Natural killer cell (primary cell): Measurements from ENCODE around the gene PIAS4. TPM values are rescaled to one million over a fixed set of nuclear protein-coding genes. Genes with fewer than 3 reads are reported as not detected.
A peak's percentile ranks its signal among the peaks of the same experiment; 100 is the strongest.

Source experiments
- ATAC-seq, 3 donors: fragments of 150-1000 bp in 2 of 3; fragments of 200-7000 bp in 1 of 3; cut with Tn5 transposase; 1 replicate in 1 of 3; 2 replicates in 2 of 3; pipeline ENCODE4 v1.10.0; 2021; ENCODE audit warnings: mild to moderate bottlenecking in 2 of 3, moderate library complexity in 2 of 3
- DNase-seq, 2 donors: peaks; one replicate each; pipeline versions ENCODE4 v3.0.0 to v3.0.0-alpha.2; 2013 to 2021; ENCODE audit warnings: mixed read lengths in 1 of 2
- H3K27ac ChIP-seq: one replicate; pipeline ENCODE4 v1.5.1; 2013; ENCODE audit warnings: mild to moderate bottlenecking, low read length
- H3K27me3 ChIP-seq: one replicate; pipeline ENCODE4 v1.6.1; 2013; ENCODE audit warnings: low read length; ENCODE audit not compliant: control insufficient read depth, insufficient read depth
- H3K36me3 ChIP-seq: one replicate; pipeline ENCODE4 v1.6.1; 2013; ENCODE audit warnings: low read length; ENCODE audit not compliant: control insufficient read depth, insufficient read depth
- H3K4me1 ChIP-seq: one replicate; pipeline ENCODE4 v1.6.1; 2013; ENCODE audit warnings: low read length; ENCODE audit not compliant: control insufficient read depth, insufficient read depth
- H3K4me3 ChIP-seq: one replicate; pipeline ENCODE4 v1.5.1; 2013; ENCODE audit warnings: low read length
- H3K9me3 ChIP-seq: one replicate; pipeline ENCODE4 v1.6.1; 2013; ENCODE audit warnings: low read length; ENCODE audit not compliant: control insufficient read depth, insufficient read depth
- H3K27ac Mint-ChIP-seq, 2 donors: one replicate each; pipeline ENCODE4 v1.8.0; 2022; ENCODE audit warnings: mild to moderate bottlenecking in 2 of 2, mixed read lengths in 2 of 2, moderate library complexity in 1 of 2
- H3K27me3 Mint-ChIP-seq, 2 donors: one replicate each; pipeline ENCODE4 v1.8.0; 2022; ENCODE audit warnings: low read depth in 2 of 2, mixed read lengths in 2 of 2
- H3K36me3 Mint-ChIP-seq: one replicate; pipeline ENCODE4 v1.8.0; 2022; ENCODE audit warnings: mixed read lengths
- H3K4me1 Mint-ChIP-seq, 2 donors: one replicate each; pipeline ENCODE4 v1.8.0; 2022; ENCODE audit warnings: mixed read lengths in 2 of 2
- H3K4me3 Mint-ChIP-seq: one replicate; pipeline ENCODE4 v1.8.0; 2022; ENCODE audit warnings: mild to moderate bottlenecking, moderate library complexity, mixed read lengths
- H3K9me3 Mint-ChIP-seq, 2 donors: one replicate each; pipeline ENCODE4 v1.8.0; 2022; ENCODE audit warnings: mixed read lengths in 2 of 2
- WGBS: methylation state at CpG from one replicate; pipeline ENCODE4 v1.1.7; 2013; ENCODE audit warnings: missing lambda C conversion rate; ENCODE audit not compliant: insufficient coverage; 5-methylcytosine and 5-hydroxymethylcytosine counted together
- intact Hi-C: fragments of 100-400 bp; cut with micrococcal nuclease; formaldehyde crosslinking; loops from one replicate; pipeline ENCODE4 v1.14.2; 2022
- total RNA-seq, 4 donors: library from RNA; stranded (reverse); fragments of 120-200 nt in 1 of 4; gene quantifications; one replicate each; pipeline versions ENCODE4 v1.2.3 to v1.2.4, GENCODE V29; 2013 to 2022
- TF ChIP-seq, protein P1 (sequence below): fragments of 200-600 bp; IDR thresholded peaks from one replicate; pipeline ENCODE4 v1.8.0; 2022; ENCODE audit warnings: antibody characterized with exemption

The PIAS4 gene
- total RNA-seq, 3 donors from 2014 or later (not counting 1 experiment from before 2014, with no cell fraction given) = 25.4 to 39.4 (median 26.8) TPM

DNA sequence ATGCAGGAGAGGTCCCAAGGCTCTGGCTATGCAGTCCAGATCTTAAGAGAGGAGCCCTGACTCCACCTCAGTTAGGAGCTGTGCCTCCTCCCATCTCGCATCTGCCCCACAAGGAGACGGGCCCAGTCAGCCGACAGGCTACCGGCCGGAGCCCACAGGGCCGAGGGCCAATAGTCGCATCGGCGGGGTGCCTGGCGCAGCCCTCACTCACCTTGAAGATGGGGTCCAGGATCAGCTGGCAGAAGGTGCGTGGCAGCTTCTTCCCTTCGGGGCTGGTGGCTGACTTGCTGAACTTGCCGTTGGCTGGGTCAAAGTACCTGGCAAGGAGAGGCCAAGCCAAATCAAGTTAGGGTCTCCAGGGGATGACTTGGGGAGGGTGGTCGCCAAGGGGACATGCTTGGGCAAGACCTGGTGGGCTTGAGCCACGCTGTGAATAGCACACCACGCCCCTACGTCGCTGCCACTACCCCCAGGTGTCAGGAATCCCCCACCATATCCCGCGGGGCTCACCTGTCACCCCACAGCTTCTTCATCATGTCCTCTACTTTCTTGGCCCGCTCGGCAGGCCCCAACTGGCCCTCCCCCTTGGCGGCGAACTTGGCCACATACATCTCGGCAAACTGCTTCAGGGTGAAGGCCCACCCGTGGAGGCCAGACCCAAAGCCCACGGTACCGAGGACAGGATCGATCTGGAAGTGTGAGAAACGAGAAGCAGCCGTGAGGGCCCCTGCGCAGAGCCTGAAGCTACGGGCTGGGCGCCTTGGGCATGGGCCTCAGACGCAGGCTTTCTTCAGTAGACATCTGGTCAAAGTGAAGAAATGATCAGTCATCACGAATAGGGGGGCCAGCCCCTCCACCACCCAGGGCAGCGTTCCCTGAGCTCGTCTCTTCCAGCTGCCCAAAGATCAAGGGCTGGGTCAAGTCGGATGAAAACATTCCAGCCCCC lies 25.5 kb upstream of the PIAS4 start:
- Histone ChIP-seq H3K27me3 (no peaks in the 10 kb centered on the region), H3K4me1 (peaks cover 50% of the 10 kb centered on the region), H3K9me3 (no peaks in the 10 kb centered on the region), H3K4me3 (no peak overlapping the region), H3K36me3 (peaks cover 71% of the 10 kb centered on the region), H3K27ac (no peak overlapping the region)
- Mint-ChIP-seq H3K4me1 (peaks cover 39 to 44% of the 10 kb centered on the region in 2 donors), H3K27ac (peak overlapping the region; percentile 58 to 91), H3K27me3 (no peaks in the 10 kb centered on the region), H3K9me3 (no peaks in the 10 kb centered on the region), H3K4me3 (no peak overlapping the region), H3K36me3 (peaks cover 7% of the 10 kb centered on the region)
- DNase-seq (peak in 1 of 2 donors; percentile 29), ATAC-seq (no peak)
- TF ChIP-seq, protein P1, sequence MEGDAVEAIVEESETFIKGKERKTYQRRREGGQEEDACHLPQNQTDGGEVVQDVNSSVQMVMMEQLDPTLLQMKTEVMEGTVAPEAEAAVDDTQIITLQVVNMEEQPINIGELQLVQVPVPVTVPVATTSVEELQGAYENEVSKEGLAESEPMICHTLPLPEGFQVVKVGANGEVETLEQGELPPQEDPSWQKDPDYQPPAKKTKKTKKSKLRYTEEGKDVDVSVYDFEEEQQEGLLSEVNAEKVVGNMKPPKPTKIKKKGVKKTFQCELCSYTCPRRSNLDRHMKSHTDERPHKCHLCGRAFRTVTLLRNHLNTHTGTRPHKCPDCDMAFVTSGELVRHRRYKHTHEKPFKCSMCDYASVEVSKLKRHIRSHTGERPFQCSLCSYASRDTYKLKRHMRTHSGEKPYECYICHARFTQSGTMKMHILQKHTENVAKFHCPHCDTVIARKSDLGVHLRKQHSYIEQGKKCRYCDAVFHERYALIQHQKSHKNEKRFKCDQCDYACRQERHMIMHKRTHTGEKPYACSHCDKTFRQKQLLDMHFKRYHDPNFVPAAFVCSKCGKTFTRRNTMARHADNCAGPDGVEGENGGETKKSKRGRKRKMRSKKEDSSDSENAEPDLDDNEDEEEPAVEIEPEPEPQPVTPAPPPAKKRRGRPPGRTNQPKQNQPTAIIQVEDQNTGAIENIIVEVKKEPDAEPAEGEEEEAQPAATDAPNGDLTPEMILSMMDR = no peak
- 93% methylated on average over 39 of the region's 39 CpGs for WGBS
- intact Hi-C loops = loop anchor here (10.0 kb wide), 1 partner anchor 197 kb away; the partner anchor contains the start of gene MATK

- peaks cover 59% of the 10 kb centered on the region for H3K4me1 ChIP-seq
- Mint-ChIP-seq H3K27ac (peak overlapping the region; percentile 91 to 97), H3K27me3 (no peaks in the 10 kb centered on the region), H3K4me3 (peak overlapping the region; percentile 93), H3K36me3 (peaks cover 7% of the 10 kb centered on the region), H3K9me3 (no peaks in the 10 kb centered on the region), H3K4me1 (peaks cover 39 to 51% of the 10 kb centered on the region in 2 donors)
- no peak overlapping the region for H3K27ac ChIP-seq
- DNase-seq (peak in 1 of 2 donors; percentile 34), ATAC-seq (no peak)
- WGBS = 90% methylated on average over 40 of the region's 40 CpGs
- H3K27me3 ChIP-seq = no peaks in the 10 kb centered on the region
- H3K36me3 ChIP-seq = peaks cover 62% of the 10 kb centered on the region
- intact Hi-C loops = loop anchor here (10.0 kb wide), 1 partner anchor 198 kb away; the partner anchor contains the start of gene MATK
- no peaks in the 10 kb centered on the region for H3K9me3 ChIP-seq
- no peak overlapping the region for H3K4me3 ChIP-seq
- TF ChIP-seq, protein P1 = no peak
These were observed 24.6 kb upstream of the PIAS4 start for GRCh38 chr19:3982701-3983541.

DNA sequence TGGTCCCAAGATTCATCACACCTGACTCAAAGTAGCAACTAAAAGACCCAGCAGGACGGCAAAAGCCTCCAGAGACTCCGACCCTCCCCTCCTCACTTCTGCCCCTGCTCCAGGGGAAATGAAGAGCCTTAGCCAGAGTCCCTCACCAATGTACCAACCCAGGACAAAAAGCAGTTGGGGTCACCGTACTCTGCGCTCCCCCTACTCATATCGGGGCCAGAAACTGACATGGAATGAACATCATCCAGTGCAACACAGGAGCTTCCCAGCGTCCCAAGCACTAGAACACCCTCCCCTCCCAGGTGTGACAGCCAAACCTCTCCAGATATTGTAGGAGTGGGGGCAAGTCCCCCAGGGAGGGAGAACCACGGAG lies 24.0 kb upstream of the PIAS4 start:
- H3K27me3 ChIP-seq = no peaks in the 10 kb centered on the region
- no peaks in the 10 kb centered on the region for H3K9me3 ChIP-seq
- Mint-ChIP-seq H3K27ac (peak overlapping the region; percentile 91 to 97), H3K4me1 (peaks cover 39 to 51% of the 10 kb centered on the region in 2 donors), H3K9me3 (no peaks in the 10 kb centered on the region), H3K36me3 (peaks cover 7% of the 10 kb centered on the region), H3K4me3 (peak overlapping the region; percentile 93), H3K27me3 (no peaks in the 10 kb centered on the region)
- WGBS = 70% methylated on average over 6 of the region's 7 CpGs
- peak overlapping the region; percentile 90 for H3K27ac ChIP-seq
- intact Hi-C loops = loop anchor here (10.0 kb wide), 1 partner anchor 199 kb away; the partner anchor contains the start of gene MATK
- DNase-seq (peak in 1 of 2 donors; percentile 20), ATAC-seq (no peak)
- peaks cover 64% of the 10 kb centered on the region for H3K4me1 ChIP-seq
- no peak overlapping the region for H3K4me3 ChIP-seq
- peaks cover 56% of the 10 kb centered on the region for H3K36me3 ChIP-seq
- TF ChIP-seq, protein P1 = no peak
